ENCODE results near the gene MYL12A.

DNA sequence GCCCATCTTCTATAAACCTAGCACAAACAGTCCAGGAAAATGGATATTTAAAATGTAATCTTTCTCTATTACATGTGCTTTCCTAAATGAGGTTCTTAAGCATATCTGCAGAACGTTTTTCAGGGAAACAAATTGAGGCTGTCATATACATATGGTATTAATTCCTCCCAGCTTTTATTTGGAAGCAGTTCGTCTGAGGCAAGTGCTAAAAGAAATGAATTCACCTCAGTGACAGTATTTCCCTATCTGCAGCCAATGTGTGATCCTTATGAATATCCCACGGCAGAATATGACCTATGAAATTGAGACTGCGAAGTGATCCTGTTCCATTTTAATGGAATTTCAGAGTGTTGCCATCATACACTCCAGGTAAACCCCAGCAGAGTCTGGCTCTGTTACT lies 34.9 kb upstream of the MYL12A start:
- no peak for TF ChIP-seq POLR2A (IDR thresholded peaks at IDR 0.05)
- TF ChIP-seq, protein P1, sequence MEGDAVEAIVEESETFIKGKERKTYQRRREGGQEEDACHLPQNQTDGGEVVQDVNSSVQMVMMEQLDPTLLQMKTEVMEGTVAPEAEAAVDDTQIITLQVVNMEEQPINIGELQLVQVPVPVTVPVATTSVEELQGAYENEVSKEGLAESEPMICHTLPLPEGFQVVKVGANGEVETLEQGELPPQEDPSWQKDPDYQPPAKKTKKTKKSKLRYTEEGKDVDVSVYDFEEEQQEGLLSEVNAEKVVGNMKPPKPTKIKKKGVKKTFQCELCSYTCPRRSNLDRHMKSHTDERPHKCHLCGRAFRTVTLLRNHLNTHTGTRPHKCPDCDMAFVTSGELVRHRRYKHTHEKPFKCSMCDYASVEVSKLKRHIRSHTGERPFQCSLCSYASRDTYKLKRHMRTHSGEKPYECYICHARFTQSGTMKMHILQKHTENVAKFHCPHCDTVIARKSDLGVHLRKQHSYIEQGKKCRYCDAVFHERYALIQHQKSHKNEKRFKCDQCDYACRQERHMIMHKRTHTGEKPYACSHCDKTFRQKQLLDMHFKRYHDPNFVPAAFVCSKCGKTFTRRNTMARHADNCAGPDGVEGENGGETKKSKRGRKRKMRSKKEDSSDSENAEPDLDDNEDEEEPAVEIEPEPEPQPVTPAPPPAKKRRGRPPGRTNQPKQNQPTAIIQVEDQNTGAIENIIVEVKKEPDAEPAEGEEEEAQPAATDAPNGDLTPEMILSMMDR (IDR thresholded peaks at IDR 0.05) = no peak

Data from heart left ventricle (tissue), 13 donors.